A673 (cell line): Measurements from ENCODE around the gene NOP14. TPM values are rescaled to one million over a fixed set of nuclear protein-coding genes. Genes with fewer than 3 reads are reported as not detected.
"Not testable (repeated sequence)": the region's sequence is repeated elsewhere in the genome, so short reads cannot be mapped to it uniquely, and the experiment has no call there.

Experiments
- BruUV-seq: library from RNA; stranded (reverse); fragments of 400-500 nt; replicated peaks from 2 replicates; lab custom pipeline; 2021; lab: Mats Ljungman, UMichigan
- CTCF ChIA-PET: fragments of 300-600 bp; sonication (Branson Sonifier 250); formaldehyde crosslinking; loops from one replicate; lab custom pipeline; 2022; ENCODE audit warnings: antibody characterized with exemption; lab: Charles Lee
- POLR2A ChIA-PET: fragments of 300-600 bp; sonication (Branson Sonifier 250); formaldehyde crosslinking; loops from one replicate; lab custom pipeline; 2022; ENCODE audit warnings: antibody characterized with exemption; ENCODE audit not compliant: low non-redundant PET; lab: Charles Lee
- DNase-seq: peaks from one replicate; pipeline ENCODE4 v3.0.0-alpha.2; 2015; ENCODE audit warnings: low spot score
- H3K27ac ChIP-seq: fragments of 200-600 bp; sonication (generic); 2 replicates; pipeline ENCODE4 v1.5.1; 2016; ENCODE audit warnings: mixed run types, low read depth, mild to moderate bottlenecking, mixed read lengths, antibody characterized with exemption, low read length; ENCODE audit not compliant: poor library complexity, severe bottlenecking
- H3K27me3 ChIP-seq: fragments of 200-600 bp; sonication (generic); replicated peaks from 2 replicates; pipeline ENCODE4 v1.6.1; 2017; ENCODE audit warnings: mixed run types, low read depth, mild to moderate bottlenecking, mixed read lengths, antibody characterized with exemption, low read length; ENCODE audit not compliant: insufficient read depth, poor library complexity
- H3K36me3 ChIP-seq: fragments of 200-600 bp; sonication (generic); 2 replicates; pipeline ENCODE4 v1.6.1; 2016; ENCODE audit warnings: mixed run types, mild to moderate bottlenecking, mixed read lengths, antibody characterized with exemption, low read length; ENCODE audit not compliant: insufficient read depth, poor library complexity, severe bottlenecking
- H3K4me1 ChIP-seq: fragments of 200-600 bp; sonication (generic); 2 replicates; pipeline ENCODE4 v1.6.1; 2017; ENCODE audit warnings: mixed run types, mild to moderate bottlenecking, mixed read lengths, antibody characterized with exemption, low read length; ENCODE audit not compliant: insufficient read depth, poor library complexity, severe bottlenecking
- H3K4me3 ChIP-seq: fragments of 200-600 bp; sonication (generic); 2 replicates; pipeline ENCODE4 v1.5.1; 2016; ENCODE audit warnings: low read depth, mixed run types, mild to moderate bottlenecking, mixed read lengths, low read length; ENCODE audit not compliant: poor library complexity, severe bottlenecking
- H3K9me3 ChIP-seq: fragments of 200-600 bp; sonication (generic); 2 replicates; pipeline ENCODE4 v1.6.1; 2016; ENCODE audit warnings: mixed run types, low read depth, mild to moderate bottlenecking, mixed read lengths, antibody characterized with exemption, low read length; ENCODE audit not compliant: poor library complexity, severe bottlenecking
- CTCF ChIP-seq: fragments of 300-800, 200-600 bp; sonication (generic); conservative IDR thresholded peaks from 2 replicates; pipeline ENCODE4 v1.5.1; 2017; ENCODE audit warnings: low read depth, mild to moderate bottlenecking, antibody characterized with exemption, low read length, moderate library complexity, mixed read lengths
- EZH2 ChIP-seq: fragments of 200-600 bp; sonication (generic); IDR thresholded peaks from 2 replicates; pipeline ENCODE4 v1.6.1; 2017; ENCODE audit warnings: borderline replicate concordance, low read depth, mild to moderate bottlenecking, mixed read lengths, antibody characterized with exemption, low read length; ENCODE audit not compliant: poor library complexity, severe bottlenecking
- intact Hi-C: fragments of 100-400 bp; cut with micrococcal nuclease; formaldehyde crosslinking; loops from one replicate; pipeline ENCODE4 v1.10.0; 2022; ENCODE audit not compliant: unreplicated experiment
- total RNA-seq: library from RNA; stranded (reverse); gene quantifications from 2 replicates; pipeline ENCODE4 v1.2.3, GENCODE V29; 2021

NOP14 gene
- total RNA-seq, 1 experiment from 2014 or later = 69.9 TPM

GRCh38 chr4:2961811-2962441 lies 1.3 kb downstream of the NOP14 start:
- no peaks in the 10 kb centered on the region for H3K27me3 ChIP-seq
- intact Hi-C loops = no loop called here
- peak overlapping the region; percentile 78 for H3K4me3 ChIP-seq
- H3K4me1 ChIP-seq = peaks cover 7% of the 10 kb centered on the region
- peak; percentile 58 for DNase-seq
- TSS peak; percentile 76 for BruUV-seq
- POLR2A ChIA-PET = no interaction called here
- H3K9me3 ChIP-seq = no peaks in the 10 kb centered on the region
- H3K27ac ChIP-seq = peak overlapping the region; percentile 89
- TF ChIP-seq CTCF (peak; percentile 16; the same call in 1 of the 2 replicates), EZH2 (no peak)
- peaks cover 9% of the 10 kb centered on the region for H3K36me3 ChIP-seq
- CTCF ChIA-PET = no interaction called here

- intact Hi-C loops = no loop called here
- H3K36me3 ChIP-seq = peaks cover 12% of the 10 kb centered on the region
- DNase-seq = peak; percentile 40
- no peak for TF ChIP-seq CTCF
- TF ChIP-seq EZH2 = no peak
- no TSS peak for BruUV-seq
- H3K27ac ChIP-seq = no peak overlapping the region
- H3K4me1 ChIP-seq = peaks cover 7% of the 10 kb centered on the region
- ChIA-PET CTCF (no interaction called here), POLR2A (interaction anchor here (0.6 kb wide), 1 partner anchor 47 kb away, joined by 4 read pairs; no protein-coding TSS in a partner anchor)
- no peaks in the 10 kb centered on the region for H3K9me3 ChIP-seq
- peak overlapping the region; percentile 78 for H3K4me3 ChIP-seq
- no peaks in the 10 kb centered on the region for H3K27me3 ChIP-seq
Observed at GRCh38 chr4:2961421-2961810, 1.8 kb downstream of the NOP14 start.

- POLR2A ChIA-PET, CTCF ChIA-PET: not testable (repeated sequence)
Observed at GRCh38 chr4:2960450-2960849, 2.8 kb downstream of the NOP14 start.

GRCh38 chr4:2958446-2958845 lies 4.8 kb downstream of the NOP14 start:
- no peak overlapping the region for H3K27ac ChIP-seq
- H3K27me3 ChIP-seq = no peaks in the 10 kb centered on the region
- BruUV-seq = no TSS peak
- H3K36me3 ChIP-seq = peaks cover 32% of the 10 kb centered on the region
- no peak overlapping the region for H3K4me3 ChIP-seq
- no peaks in the 10 kb centered on the region for H3K4me1 ChIP-seq
- POLR2A ChIA-PET = no interaction called here
- H3K9me3 ChIP-seq = no peaks in the 10 kb centered on the region
- DNase-seq = no peak
- no peak for TF ChIP-seq EZH2
- no peak for TF ChIP-seq CTCF
- intact Hi-C loops = no loop called here
- CTCF ChIA-PET = no interaction called here

More at GRCh38 chr4:2960450-2960849, 2.8 kb downstream of the NOP14 start:
- DNase-seq, H3K4me3 ChIP-seq, H3K27ac ChIP-seq, H3K27me3 ChIP-seq, BruUV-seq, H3K9me3 ChIP-seq, intact Hi-C loops, H3K4me1 ChIP-seq: not testable (repeated sequence)
- peaks cover 22% of the 10 kb centered on the region for H3K36me3 ChIP-seq
